Omental fat pad (tissue), 4 donors: Measurements from ENCODE around the gene MIER3. TPM values are rescaled to one million over a fixed set of nuclear protein-coding genes. Genes with fewer than 3 reads are reported as not detected.

Source experiments
- ATAC-seq: fragments of 150-250 bp; one replicate; pipeline ENCODE4 v1.9.1; 2016; ENCODE audit warnings: mild to moderate bottlenecking, moderate library complexity; ENCODE audit not compliant: low FRiP score
- DNase-seq: peaks from one replicate; pipeline ENCODE4 v3.0.0-alpha.2; 2019; ENCODE audit warnings: low spot score
- CTCF ChIP-seq, 3 donors: fragments of 450-650 bp; IDR thresholded peaks; one replicate each; pipeline ENCODE4 v1.5.1; 2016 to 2017; ENCODE audit warnings: antibody characterized with exemption in 3 of 3, mild to moderate bottlenecking in 3 of 3, moderate library complexity in 2 of 3
- total RNA-seq, 4 donors: library from RNA; depleted of rRNA; stranded (reverse); fragments of >200 nt; gene quantifications; one replicate each; pipeline ENCODE4 v1.1.0, GENCODE V29; 2016

Gene MIER3
- total RNA-seq, 4 donors from 2014 or later, result 15.4 to 57.8 (median 30.6) TPM

- DNase-seq (no peak), ATAC-seq (no peak)
- no peak for TF ChIP-seq CTCF (IDR thresholded peaks at IDR 0.05)
Observed at GRCh38 chr5:56947052-56947451, 4.9 kb downstream of the MIER3 start.

DNA sequence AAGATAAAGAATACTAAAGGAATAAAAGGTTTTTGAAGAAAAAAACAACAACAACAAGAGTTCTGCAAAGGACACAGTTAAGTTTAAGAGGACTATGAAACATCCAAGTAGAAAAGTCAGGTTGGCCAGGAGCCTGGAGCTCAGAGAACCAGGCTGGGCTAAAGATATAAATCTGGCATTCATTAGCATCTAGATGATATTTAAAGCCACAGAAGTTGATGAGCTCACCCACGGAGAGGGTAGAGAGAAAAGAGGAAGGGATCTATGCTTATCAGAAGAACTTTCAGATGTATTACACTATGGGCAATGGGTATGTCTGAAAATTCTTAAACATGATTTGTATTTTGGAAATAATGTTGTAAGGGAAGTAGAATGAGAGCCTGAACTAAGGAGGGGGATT lies 9.9 kb downstream of the MIER3 start:
- ATAC-seq (no peak), DNase-seq (no peak)
- no peak for TF ChIP-seq CTCF (IDR thresholded peaks at IDR 0.05)

- DNase-seq (no peak), ATAC-seq (no peak)
- TF ChIP-seq CTCF (IDR thresholded peaks at IDR 0.05), result no peak
Observed at GRCh38 chr5:56938858-56939257, 13.1 kb downstream of the MIER3 start.

- ATAC-seq, result no peak
- no peak for TF ChIP-seq CTCF (IDR thresholded peaks at IDR 0.05)
- no peak for DNase-seq
Observed at GRCh38 chr5:56934325-56934724, 17.6 kb downstream of the MIER3 start.

DNA sequence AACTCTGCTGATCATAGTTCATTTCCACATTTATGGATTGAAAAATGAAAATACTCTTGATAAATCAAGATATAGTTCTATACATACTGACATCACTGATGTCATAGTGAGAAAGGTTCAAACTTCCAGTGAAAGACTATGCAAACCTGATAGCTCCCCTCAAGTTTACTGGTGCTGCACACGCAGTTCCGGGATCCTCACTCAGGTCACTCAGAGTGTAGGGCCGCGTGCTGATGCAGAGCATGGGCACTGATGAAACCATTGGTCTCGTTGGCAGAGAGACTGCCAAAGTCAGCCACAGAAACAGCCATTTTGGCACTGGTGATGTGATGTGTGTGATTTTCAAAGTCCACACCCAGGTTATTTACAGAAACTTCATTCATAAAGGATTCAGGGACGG lies 29.0 kb downstream of the MIER3 start:
- no peak for TF ChIP-seq CTCF (IDR thresholded peaks at IDR 0.05)
- DNase-seq (no peak), ATAC-seq (no peak)

DNA sequence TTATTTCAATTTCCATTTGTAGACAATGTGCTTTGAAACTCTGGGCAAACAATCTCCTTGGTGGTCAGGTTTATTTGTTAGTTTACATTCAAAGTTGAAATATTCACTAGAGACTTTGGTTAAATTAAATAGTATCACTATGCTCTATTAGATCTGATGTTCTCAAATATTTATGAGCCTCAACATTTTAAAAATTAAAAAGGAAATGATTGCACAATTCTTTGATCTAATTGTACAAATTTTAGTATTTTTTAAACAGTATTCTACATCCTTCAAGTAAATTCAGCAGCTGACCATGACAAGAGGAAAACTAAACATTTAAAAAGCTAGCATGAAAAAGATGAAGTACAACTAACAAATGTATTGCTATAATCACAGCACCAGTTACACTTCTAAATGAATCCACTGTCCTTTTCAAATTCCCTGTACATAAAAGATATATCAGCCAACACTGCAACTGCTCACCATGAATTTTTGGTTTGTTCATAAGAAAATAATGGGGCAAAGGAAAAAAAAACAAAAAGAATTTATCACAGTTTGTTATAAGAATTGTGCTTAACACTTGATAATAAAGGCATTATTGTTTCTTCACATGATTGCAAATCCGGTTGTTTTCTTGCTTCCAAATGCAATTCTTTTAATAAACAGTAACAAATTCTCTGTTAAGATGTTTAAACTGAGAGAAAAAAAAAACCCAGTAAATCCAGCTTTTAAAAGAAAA lies 31.8 kb downstream of the MIER3 start:
- DNase-seq (no peak), ATAC-seq (no peak)
- no peak for TF ChIP-seq CTCF (IDR thresholded peaks at IDR 0.05)

DNA sequence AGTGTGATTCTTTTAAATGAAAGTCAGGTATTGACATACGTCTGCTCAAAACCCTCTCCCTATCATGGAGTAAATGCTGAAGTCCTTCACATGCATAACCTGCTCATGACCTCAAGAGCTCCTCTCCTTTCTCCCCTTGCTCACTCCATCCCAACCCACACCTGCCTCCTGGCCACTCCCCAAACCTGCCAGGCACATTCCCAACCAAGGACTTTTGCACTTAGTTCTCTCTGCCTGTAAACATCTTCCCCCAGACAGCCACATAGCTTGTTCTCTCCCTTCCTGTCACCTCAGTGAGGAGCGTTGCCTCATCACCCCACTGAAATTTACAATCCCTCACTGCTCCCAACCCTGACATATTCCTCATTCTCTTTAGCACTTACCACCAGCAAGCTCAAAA lies 33.9 kb downstream of the MIER3 start:
- DNase-seq (no peak), ATAC-seq (no peak)
- no peak for TF ChIP-seq CTCF (IDR thresholded peaks at IDR 0.05)
